Activated CD8-positive, alpha-beta T cell treated with anti-CD3 and anti-CD28 coated beads, Interleukin-2, amount 10 ng/mL, durations not matched to agents 7 days and 5 days (primary cell): ENCODE results near the gene CARMIL1. TPM values are rescaled to one million over a fixed set of nuclear protein-coding genes. Genes with fewer than 3 reads are reported as not detected.
"Not testable (repeated sequence)": the region's sequence is repeated elsewhere in the genome, so short reads cannot be mapped to it uniquely, and the experiment has no call there.

ENCODE experiments used
- ATAC-seq: fragments of 150-1000 bp; cut with Tn5 transposase; one replicate; pipeline ENCODE4 v1.10.0; 2021; ENCODE audit warnings: moderate library complexity
- CTCF ChIA-PET: fragments of 350-600 bp; sonication (Branson Sonifier 250); formaldehyde crosslinking; loops from one replicate; lab custom pipeline; 2021; ENCODE audit warnings: antibody characterized with exemption; lab: Charles Lee
- POLR2A ChIA-PET: fragments of 350-600 bp; sonication (Branson Sonifier 250); formaldehyde crosslinking; loops from one replicate; lab custom pipeline; 2021; ENCODE audit warnings: antibody characterized with exemption; lab: Charles Lee
- DNase-seq: peaks from one replicate; pipeline ENCODE4 v3.0.0-alpha.2; 2020
- H3K27ac Mint-ChIP-seq: one replicate; pipeline ENCODE4 v1.8.0; 2021; ENCODE audit warnings: mild to moderate bottlenecking, mixed read lengths
- H3K27me3 Mint-ChIP-seq: one replicate; pipeline ENCODE4 v1.8.0; 2021; ENCODE audit warnings: low read depth, mixed read lengths
- H3K36me3 Mint-ChIP-seq: one replicate; pipeline ENCODE4 v1.8.0; 2021; ENCODE audit warnings: low read depth, mixed read lengths
- H3K4me1 Mint-ChIP-seq: one replicate; pipeline ENCODE4 v1.8.0; 2021; ENCODE audit warnings: low read depth, mixed read lengths
- H3K4me3 Mint-ChIP-seq: one replicate; pipeline ENCODE4 v1.8.0; 2021; ENCODE audit warnings: mild to moderate bottlenecking, mixed read lengths
- H3K9me3 Mint-ChIP-seq: one replicate; pipeline ENCODE4 v1.8.0; 2022; ENCODE audit warnings: mixed read lengths; ENCODE audit not compliant: insufficient read depth
- total RNA-seq, 2 experiments: library from RNA; stranded (reverse); gene quantifications; one replicate each; pipeline ENCODE4 v1.2.3, GENCODE V29; 2021

CARMIL1 gene
- total RNA-seq, 2 experiments from 2014 or later = 4.6 to 4.8 TPM

DNA sequence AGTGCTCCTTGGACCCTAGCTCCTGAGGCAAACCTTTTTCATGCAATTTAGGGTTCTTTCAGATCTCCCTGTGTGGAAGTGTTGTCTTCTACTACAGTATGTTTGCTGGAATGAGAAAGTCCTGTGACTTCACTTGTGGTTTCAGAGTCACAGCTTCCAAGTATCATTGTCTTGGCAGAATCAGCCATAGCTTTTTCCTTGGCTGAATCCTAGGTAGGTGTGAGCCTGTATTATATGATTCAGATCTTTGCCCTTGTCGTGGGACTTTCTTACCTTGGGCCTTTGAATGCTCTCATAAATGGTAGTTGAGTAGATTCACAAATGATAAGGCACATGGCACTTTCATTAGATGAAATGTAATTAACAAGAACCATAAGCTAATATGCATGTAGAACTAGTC, 16.5 kb downstream of the CARMIL1 start:
- Mint-ChIP-seq H3K4me1 (no peaks in the 10 kb centered on the region), H3K27ac (no peak overlapping the region), H3K9me3 (no peaks in the 10 kb centered on the region), H3K27me3 (no peaks in the 10 kb centered on the region), H3K36me3 (no peaks in the 10 kb centered on the region), H3K4me3 (no peak overlapping the region)
- ChIA-PET CTCF (interaction anchor here (1.5 to 1.8 kb wide), 3 partner anchors 17 to 195 kb away, joined by 4 to 9 read pairs (median 5); partner anchors contain the start of gene CARMIL1), POLR2A (no interaction called here)
- no peak for ATAC-seq
- no peak for DNase-seq

GRCh38 chr6:25296217-25296905, 17.2 kb downstream of the CARMIL1 start:
- no peak for DNase-seq
- Mint-ChIP-seq H3K9me3 (no peaks in the 10 kb centered on the region), H3K36me3 (no peaks in the 10 kb centered on the region), H3K27ac (no peak overlapping the region), H3K4me1 (no peaks in the 10 kb centered on the region), H3K4me3 (no peak overlapping the region), H3K27me3 (no peaks in the 10 kb centered on the region)
- POLR2A ChIA-PET = no interaction called here
- CTCF ChIA-PET = interaction anchor here (0.9 to 1.8 kb wide), 4 partner anchors 9 to 195 kb away, joined by 4 to 9 read pairs (median 5); partner anchors contain the start of gene CARMIL1
- no peak for ATAC-seq

GRCh38 chr6:25297039-25297441, 17.9 kb downstream of the CARMIL1 start:
- Mint-ChIP-seq H3K27me3 (no peaks in the 10 kb centered on the region), H3K9me3 (no peaks in the 10 kb centered on the region), H3K27ac (no peak overlapping the region), H3K4me1 (no peaks in the 10 kb centered on the region), H3K36me3 (no peaks in the 10 kb centered on the region), H3K4me3 (no peak overlapping the region)
- DNase-seq (no peak), ATAC-seq (no peak)
- ChIA-PET CTCF (interaction anchor here (0.9 to 1.8 kb wide), 4 partner anchors 10 to 194 kb away, joined by 4 to 9 read pairs (median 5); partner anchors contain the start of gene CARMIL1), POLR2A (no interaction called here)

DNA sequence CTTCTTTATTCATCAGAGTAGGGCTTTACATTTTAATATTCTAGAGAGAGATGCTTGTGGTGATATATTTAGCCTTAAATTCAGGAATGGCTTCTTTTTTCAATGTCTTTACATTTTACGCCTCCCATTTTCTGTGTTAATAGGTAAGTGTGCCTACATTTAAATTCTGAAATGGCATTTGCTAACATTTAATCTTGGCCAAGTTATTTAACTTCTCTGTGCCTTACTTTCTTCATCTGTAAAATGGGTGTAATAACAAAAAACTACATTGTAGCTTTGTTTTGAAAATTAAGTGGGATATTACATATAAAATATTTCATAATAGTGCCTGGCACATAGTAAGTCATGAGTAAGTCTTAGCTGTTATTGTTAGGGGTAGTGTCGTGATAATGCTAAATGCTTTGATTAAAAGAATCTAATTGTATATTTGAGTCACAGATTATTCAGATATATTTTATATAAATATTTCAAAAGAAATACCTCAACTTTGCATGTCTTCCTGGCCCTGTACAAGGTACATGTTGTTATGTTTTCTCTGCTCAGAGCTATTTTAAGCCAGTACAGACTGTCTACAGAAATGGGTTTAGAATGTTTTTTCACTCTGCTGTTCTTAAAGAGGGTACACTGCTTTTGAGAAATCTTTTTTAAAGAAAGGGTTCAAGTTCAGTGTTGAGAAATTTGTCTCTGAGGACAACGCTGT, 18.8 kb downstream of the CARMIL1 start:
- H3K27ac Mint-ChIP-seq = no peak overlapping the region

GRCh38 chr6:25298523-25298865, 19.3 kb downstream of the CARMIL1 start:
- DNase-seq, H3K27me3 Mint-ChIP-seq, H3K27ac Mint-ChIP-seq, ATAC-seq, H3K4me3 Mint-ChIP-seq, H3K4me1 Mint-ChIP-seq, CTCF ChIA-PET, H3K9me3 Mint-ChIP-seq, H3K36me3 Mint-ChIP-seq, POLR2A ChIA-PET: not testable (repeated sequence)

More for the DNA sequence above, 18.8 kb downstream of the CARMIL1 start:
- no peak overlapping the region for H3K4me3 Mint-ChIP-seq
- H3K4me1 Mint-ChIP-seq = no peaks in the 10 kb centered on the region
- H3K27me3 Mint-ChIP-seq = no peaks in the 10 kb centered on the region
- no peaks in the 10 kb centered on the region for H3K36me3 Mint-ChIP-seq
- no peak for DNase-seq
- ATAC-seq = no peak
- ChIA-PET CTCF (no interaction called here), POLR2A (no interaction called here)
- no peaks in the 10 kb centered on the region for H3K9me3 Mint-ChIP-seq

DNA sequence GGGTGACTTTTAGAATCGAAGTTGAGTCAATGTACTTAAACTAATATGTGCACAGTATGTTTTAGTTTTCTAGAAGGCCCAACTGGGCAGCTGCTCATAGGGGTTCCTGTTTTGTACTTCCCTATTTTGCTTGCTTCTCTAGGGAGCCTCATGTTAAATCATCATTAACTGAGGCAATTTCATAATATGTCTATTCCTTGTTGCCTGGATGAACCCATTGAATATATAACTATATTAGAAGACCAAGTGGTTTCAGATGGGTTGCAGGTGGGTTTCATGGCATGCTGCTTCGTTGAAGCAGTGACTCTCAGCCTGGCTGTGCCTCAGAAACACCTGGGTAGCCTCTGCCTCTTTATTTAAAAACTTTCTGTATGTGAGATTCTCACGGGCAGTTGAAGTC, 22.2 kb downstream of the CARMIL1 start:
- H3K36me3 Mint-ChIP-seq = no peaks in the 10 kb centered on the region
- DNase-seq (no peak), ATAC-seq (no peak)
- no peak overlapping the region for H3K27ac Mint-ChIP-seq
- POLR2A ChIA-PET = no interaction called here
- no peaks in the 10 kb centered on the region for H3K27me3 Mint-ChIP-seq
- no peaks in the 10 kb centered on the region for H3K9me3 Mint-ChIP-seq
- H3K4me3 Mint-ChIP-seq = no peak overlapping the region
- CTCF ChIA-PET = interaction anchor here (1.7 kb wide), 1 partner anchor 23 kb away, joined by 5 read pairs; no protein-coding TSS in a partner anchor
- H3K4me1 Mint-ChIP-seq = peaks cover under 1% of the 10 kb centered on the region

GRCh38 chr6:25302151-25302550, 23.0 kb downstream of the CARMIL1 start:
- POLR2A ChIA-PET = no interaction called here
- no peaks in the 10 kb centered on the region for H3K36me3 Mint-ChIP-seq

DNA sequence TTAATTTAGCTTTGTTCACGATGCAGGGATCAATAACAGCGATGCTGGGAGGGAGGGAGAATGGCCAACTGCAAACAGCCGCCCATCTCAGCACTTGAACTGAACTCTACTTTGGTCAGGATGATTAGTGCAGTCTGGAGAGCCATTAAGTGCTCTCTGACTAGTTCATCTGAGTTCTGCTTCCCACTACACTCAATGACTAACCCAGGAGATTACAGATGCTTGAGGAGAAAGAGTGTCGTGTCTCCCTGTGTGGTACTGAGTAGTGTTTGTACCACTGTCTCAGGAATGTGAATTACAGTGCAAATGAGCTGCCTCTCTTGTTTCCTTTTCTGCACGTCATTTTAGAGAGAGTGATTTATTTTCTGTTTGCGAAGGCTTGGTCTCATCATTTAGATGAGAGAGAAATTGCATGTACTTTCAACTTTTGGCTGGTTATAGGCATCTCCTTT, 23.5 kb downstream of the CARMIL1 start:
- H3K27ac Mint-ChIP-seq = no peak overlapping the region
- ATAC-seq = no peak
- no peak overlapping the region for H3K4me3 Mint-ChIP-seq
- H3K36me3 Mint-ChIP-seq = no peaks in the 10 kb centered on the region
- no peak for DNase-seq
- H3K4me1 Mint-ChIP-seq = peaks cover 3% of the 10 kb centered on the region
- H3K9me3 Mint-ChIP-seq = no peaks in the 10 kb centered on the region
- ChIA-PET POLR2A (no interaction called here), CTCF (interaction anchor here (1.6 kb wide), 1 partner anchor 37 kb away, joined by 3 read pairs; no protein-coding TSS in a partner anchor)
- no peaks in the 10 kb centered on the region for H3K27me3 Mint-ChIP-seq

More at GRCh38 chr6:25302151-25302550, 23.0 kb downstream of the CARMIL1 start:
- H3K27ac Mint-ChIP-seq = no peak overlapping the region
- ATAC-seq = no peak
- no peaks in the 10 kb centered on the region for H3K9me3 Mint-ChIP-seq
- DNase-seq = no peak
- CTCF ChIA-PET = interaction anchor here (1.6 to 1.7 kb wide), 2 partner anchors 24 to 37 kb away, joined by 3 to 5 read pairs; no protein-coding TSS in a partner anchor
- H3K27me3 Mint-ChIP-seq = no peaks in the 10 kb centered on the region
- no peak overlapping the region for H3K4me3 Mint-ChIP-seq
- peaks cover 3% of the 10 kb centered on the region for H3K4me1 Mint-ChIP-seq

DNA sequence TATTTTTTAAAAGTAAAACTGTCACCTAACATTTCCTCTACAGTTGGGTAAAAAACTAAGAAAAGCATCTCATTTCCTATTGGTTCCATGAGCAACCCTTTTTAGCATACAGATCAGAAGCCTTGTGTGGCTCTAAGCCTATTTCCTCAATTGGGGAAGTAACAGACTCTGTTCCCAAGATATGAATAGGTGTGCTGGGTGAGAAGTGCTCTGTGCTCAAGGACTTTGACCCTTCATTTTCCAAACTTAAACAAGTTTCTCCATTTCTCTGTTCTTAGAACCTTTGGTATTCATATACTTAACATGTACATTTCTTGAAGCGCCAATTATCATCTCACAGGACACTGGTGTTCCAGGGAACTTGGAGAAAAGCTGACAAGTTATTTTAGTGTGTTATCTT, 24.1 kb downstream of the CARMIL1 start:
- POLR2A ChIA-PET = no interaction called here
- Mint-ChIP-seq H3K4me1 (peaks cover 3% of the 10 kb centered on the region), H3K36me3 (no peaks in the 10 kb centered on the region), H3K9me3 (no peaks in the 10 kb centered on the region), H3K4me3 (no peak overlapping the region), H3K27ac (no peak overlapping the region), H3K27me3 (no peaks in the 10 kb centered on the region)
- CTCF ChIA-PET = interaction anchor here (1.5 to 1.6 kb wide), 2 partner anchors 38 to 187 kb away, joined by 3 to 5 read pairs; no protein-coding TSS in a partner anchor
- ATAC-seq (no peak), DNase-seq (no peak)

DNA sequence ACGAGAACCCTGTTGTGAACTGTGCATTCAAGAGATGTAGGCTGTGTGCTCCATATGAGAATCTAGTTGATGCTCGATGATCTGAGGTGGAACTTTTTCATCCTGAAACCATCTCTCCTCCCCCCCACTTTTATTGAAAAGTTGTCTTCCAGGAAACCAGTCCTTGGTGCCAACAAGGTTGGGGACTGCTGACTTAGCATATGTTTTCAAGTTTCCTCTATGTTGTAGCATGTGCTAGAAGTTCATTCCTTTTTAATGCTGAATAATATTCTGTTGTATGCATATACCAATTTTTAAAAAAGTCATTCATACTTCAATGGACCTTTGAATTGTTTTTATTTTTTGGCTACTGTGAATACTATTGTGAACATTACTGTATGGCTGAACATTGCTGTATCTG, 27.2 kb downstream of the CARMIL1 start:
- DNase-seq (no peak), ATAC-seq (no peak)
- ChIA-PET POLR2A (no interaction called here), CTCF (no interaction called here)
- no peaks in the 10 kb centered on the region for H3K36me3 Mint-ChIP-seq
- no peaks in the 10 kb centered on the region for H3K9me3 Mint-ChIP-seq
- H3K27me3 Mint-ChIP-seq = no peaks in the 10 kb centered on the region
- peaks cover 3% of the 10 kb centered on the region for H3K4me1 Mint-ChIP-seq
- H3K4me3 Mint-ChIP-seq = no peak overlapping the region
- H3K27ac Mint-ChIP-seq = no peak overlapping the region

- ATAC-seq (no peak), DNase-seq (no peak)
- no peaks in the 10 kb centered on the region for H3K36me3 Mint-ChIP-seq
- H3K27me3 Mint-ChIP-seq = no peaks in the 10 kb centered on the region
- ChIA-PET POLR2A (no interaction called here), CTCF (interaction anchor here (0.6 kb wide), 1 partner anchor 55 kb away, joined by 3 read pairs; no protein-coding TSS in a partner anchor)
- no peak overlapping the region for H3K4me3 Mint-ChIP-seq
- no peak overlapping the region for H3K27ac Mint-ChIP-seq
- no peaks in the 10 kb centered on the region for H3K9me3 Mint-ChIP-seq
- peaks cover 12% of the 10 kb centered on the region for H3K4me1 Mint-ChIP-seq
Observed at GRCh38 chr6:25307805-25308494, 28.8 kb downstream of the CARMIL1 start.
